Right kidney (tissue), 9 donors: ENCODE measurements around the gene HSPB1.
A peak's percentile ranks its signal among the peaks of the same experiment; 100 is the strongest.
"Not testable (repeated sequence)": the region's sequence is repeated elsewhere in the genome, so short reads cannot be mapped to it uniquely, and the experiment has no call there.

Source experiments
- DNase-seq: peaks from one replicate; pipeline ENCODE4 v3.0.0-alpha.2; 2016
- long read RNA-seq, 8 donors: transcript quantifications; one replicate each; lab custom pipeline, GENCODE V29; 2026

HSPB1 gene
- long read RNA-seq, donor 1, transcript HSPB1-203 (2 exons, 1,455 nt) = minor isoform, 73 of 267 reads
- long read RNA-seq, donor 1, transcript HSPB1-201 (3 exons, 909 nt) = major isoform, 193 of 267 reads
- long read RNA-seq, donor 1, partial matches to known transcripts = 0 of 267 reads
- long read RNA-seq, donor 1, other reads (novel, unspliced or antisense) = 0 of 267 reads
- long read RNA-seq, donor 2, transcript HSPB1-203 (2 exons, 1,455 nt) = minor isoform, 65 of 211 reads
- long read RNA-seq, donor 2, transcript HSPB1-201 (3 exons, 909 nt) = major isoform, 121 of 211 reads
- long read RNA-seq, donor 2, partial matches to known transcripts = 25 of 211 reads
- long read RNA-seq, donor 2, other reads (novel, unspliced or antisense) = 0 of 211 reads
- long read RNA-seq, donor 3, transcript HSPB1-201 (3 exons, 909 nt) = major isoform, 80 of 113 reads
- long read RNA-seq, donor 3, transcript HSPB1-203 (2 exons, 1,455 nt) = minor isoform, 33 of 113 reads
- long read RNA-seq, donor 3, partial matches to known transcripts = 0 of 113 reads
- long read RNA-seq, donor 3, other reads (novel, unspliced or antisense) = 0 of 113 reads
- long read RNA-seq, donor 4, transcript HSPB1-201 (3 exons, 909 nt) = major isoform, 124 of 191 reads
- long read RNA-seq, donor 4, transcript HSPB1-203 (2 exons, 1,455 nt) = minor isoform, 62 of 191 reads
- long read RNA-seq, donor 4, partial matches to known transcripts = 5 of 191 reads
- long read RNA-seq, donor 4, other reads (novel, unspliced or antisense) = 0 of 191 reads
- long read RNA-seq, donor 5, transcript HSPB1-203 (2 exons, 1,455 nt) = minor isoform, 83 of 223 reads
- long read RNA-seq, donor 5, transcript HSPB1-201 (3 exons, 909 nt) = major isoform, 140 of 223 reads
- long read RNA-seq, donor 5, partial matches to known transcripts = 0 of 223 reads
- long read RNA-seq, donor 5, other reads (novel, unspliced or antisense) = 0 of 223 reads
- long read RNA-seq, donor 6, transcript HSPB1-201 (3 exons, 909 nt) = major isoform, 237 of 321 reads
- long read RNA-seq, donor 6, transcript HSPB1-203 (2 exons, 1,455 nt) = minor isoform, 79 of 321 reads
- long read RNA-seq, donor 6, partial matches to known transcripts = 0 of 321 reads
- long read RNA-seq, donor 6, other reads (novel, unspliced or antisense) = 5 of 321 reads
- long read RNA-seq, donor 7, transcript HSPB1-203 (2 exons, 1,455 nt) = minor isoform, 96 of 351 reads
- long read RNA-seq, donor 7, transcript HSPB1-201 (3 exons, 909 nt) = major isoform, 246 of 351 reads
- long read RNA-seq, donor 7, partial matches to known transcripts = 8 of 351 reads
- long read RNA-seq, donor 7, other reads (novel, unspliced or antisense) = 0 of 351 reads
- long read RNA-seq, donor 8, transcript HSPB1-203 (2 exons, 1,455 nt) = minor isoform, 61 of 199 reads
- long read RNA-seq, donor 8, transcript HSPB1-201 (3 exons, 909 nt) = major isoform, 138 of 199 reads
- long read RNA-seq, donor 8, partial matches to known transcripts = 0 of 199 reads
- long read RNA-seq, donor 8, other reads (novel, unspliced or antisense) = 0 of 199 reads

- DNase-seq = peak; percentile 90
These were observed at the start of gene HSPB1 for GRCh38 chr7:76302347-76303201. HSPB1 (plus strand) TSS chr7:76302673; CDS start chr7:76302713, 40 bp downstream.

GRCh38 chr7:76254781-76255180 is 47.7 kb upstream of the HSPB1 start:
- no peak for DNase-seq

GRCh38 chr7:76257973-76258372 is 44.5 kb upstream of the HSPB1 start:
- DNase-seq = no peak

GRCh38 chr7:76259124-76260093 is 43.1 kb upstream of the HSPB1 start:
- no peak for DNase-seq

- DNase-seq = no peak
These were observed 42.2 kb upstream of the HSPB1 start for GRCh38 chr7:76260171-76260703.

GRCh38 chr7:76261329-76261728 is 41.1 kb upstream of the HSPB1 start:
- DNase-seq = no peak

- no peak for DNase-seq
These were observed 40.5 kb upstream of the HSPB1 start for GRCh38 chr7:76261931-76262330.

- DNase-seq = no peak
These were observed 39.6 kb upstream of the HSPB1 start for GRCh38 chr7:76262683-76263402.

- no peak for DNase-seq
These were observed 37.2 kb upstream of the HSPB1 start for GRCh38 chr7:76265299-76265698.

- peak; percentile 67 for DNase-seq
These were observed 35.2 kb upstream of the HSPB1 start for GRCh38 chr7:76267107-76267893.

GRCh38 chr7:76267894-76268183 is 34.6 kb upstream of the HSPB1 start:
- DNase-seq = no peak

GRCh38 chr7:76268376-76268775 is 34.1 kb upstream of the HSPB1 start:
- DNase-seq = no peak

GRCh38 chr7:76269895-76270294 is 32.6 kb upstream of the HSPB1 start:
- DNase-seq = no peak

GRCh38 chr7:76271384-76271783 is 31.1 kb upstream of the HSPB1 start:
- not testable (repeated sequence) for DNase-seq

GRCh38 chr7:76272142-76272541 is 30.3 kb upstream of the HSPB1 start:
- no peak for DNase-seq

- DNase-seq = no peak
These were observed 29.5 kb upstream of the HSPB1 start for GRCh38 chr7:76272851-76273497.

GRCh38 chr7:76273503-76273902 is 29.0 kb upstream of the HSPB1 start:
- no peak for DNase-seq

GRCh38 chr7:76278540-76278939 is 23.9 kb upstream of the HSPB1 start:
- no peak for DNase-seq
